Endothelial cell of umbilical vein (primary cell): ENCODE measurements around the gene IPO9. TPM values are rescaled to one million over a fixed set of nuclear protein-coding genes. Genes with fewer than 3 reads are reported as not detected.

ENCODE experiments used
- BruUV-seq: library from RNA; stranded (reverse); fragments of 400-500 nt; replicated peaks from 2 replicates; lab custom pipeline; 2021; lab: Mats Ljungman, UMichigan
- CTCF ChIA-PET: fragments of 300-600, 350-600 bp; sonication (Branson Sonifier 250); formaldehyde crosslinking; loops from one replicate; lab custom pipeline; 2021; ENCODE audit warnings: antibody characterized with exemption, inconsistent platforms; lab: Charles Lee
- POLR2A ChIA-PET: fragments of 300-600, 350-600 bp; sonication (Branson Sonifier 250); formaldehyde crosslinking; loops from one replicate; lab custom pipeline; 2021; ENCODE audit warnings: antibody characterized with exemption, inconsistent platforms; lab: Charles Lee
- DNase-seq: peaks from one replicate; pipeline ENCODE4 v3.0.0-alpha.2; 2011; ENCODE audit warnings: low read depth, low spot score
- FAIRE-seq: peaks from 2 replicates; lab custom pipeline; 2011; peaks lifted over from hg19 to GRCh38; lab: Jason Lieb, UNC
- H2AFZ ChIP-seq: 2 replicates; pipeline ENCODE4 v1.6.0; 2012; ENCODE audit warnings: low read depth, low read length, control low read depth, inconsistent platforms
- H3K27ac ChIP-seq: 2 replicates; pipeline ENCODE4 v1.5.1; 2011; ENCODE audit warnings: low read depth, mild to moderate bottlenecking, control low read depth, low read length, moderate library complexity; ENCODE audit not compliant: insufficient read depth
- H3K27me3 ChIP-seq, 2 experiments: 2 replicates each; pipeline versions ENCODE4 v1.6.0 to v1.6.1; 2011; ENCODE audit warnings: low read length in 2 of 2, mixed read lengths in 1 of 2; ENCODE audit not compliant: control insufficient read depth in 2 of 2, insufficient read depth in 2 of 2
- H3K36me3 ChIP-seq, 2 experiments: 2 replicates in 1 of 2; 3 replicates in 1 of 2; pipeline ENCODE4 v1.5.1; 2011; ENCODE audit warnings: low read length in 2 of 2, mild to moderate bottlenecking in 1 of 2, moderate library complexity in 1 of 2; ENCODE audit not compliant: control insufficient read depth in 2 of 2, insufficient read depth in 2 of 2; ENCODE audit errors: extremely low read depth in 1 of 2
- H3K4me1 ChIP-seq: 3 replicates; pipeline ENCODE4 v1.5.1; 2011; ENCODE audit warnings: mild to moderate bottlenecking, low read length; ENCODE audit not compliant: control insufficient read depth, insufficient read depth; ENCODE audit errors: extremely low read depth
- H3K4me2 ChIP-seq: 2 replicates; pipeline ENCODE4 v1.6.1; 2011; ENCODE audit warnings: low read length, control low read depth, mixed read lengths; ENCODE audit not compliant: insufficient read depth
- H3K4me3 ChIP-seq, 3 experiments: fragments of 200-600 bp in 1 of 3; sonication (generic), shearing (Covaris generic) in 1 of 3; replicated peaks in 1 of 3; 2 replicates each; pipeline ENCODE4 v1.5.1; 2011 to 2016; ENCODE audit warnings: control low read depth in 3 of 3, low read length in 3 of 3, mild to moderate bottlenecking in 2 of 3, inconsistent platforms in 1 of 3, low read depth in 1 of 3, moderate library complexity in 1 of 3; ENCODE audit not compliant: insufficient read depth in 1 of 3
- H3K79me2 ChIP-seq: 2 replicates; pipeline ENCODE4 v1.6.0; 2012; ENCODE audit warnings: low read length, inconsistent platforms; ENCODE audit not compliant: control insufficient read depth, insufficient read depth
- H3K9ac ChIP-seq: replicated peaks from 2 replicates; pipeline ENCODE3; 2011; ENCODE audit warnings: low read length, control low read depth; ENCODE audit not compliant: insufficient read depth; ENCODE audit errors: extremely low read depth
- H3K9me1 ChIP-seq: replicated peaks from 3 replicates; pipeline ENCODE4 v1.6.0; 2011; ENCODE audit warnings: mild to moderate bottlenecking, low read length; ENCODE audit not compliant: control insufficient read depth, insufficient read depth; ENCODE audit errors: extremely low read depth
- H3K9me3 ChIP-seq: replicated peaks from 2 replicates; pipeline ENCODE4 v1.5.1; 2012; ENCODE audit warnings: low read length, inconsistent platforms; ENCODE audit not compliant: control insufficient read depth, insufficient read depth
- H4K20me1 ChIP-seq: replicated peaks from 2 replicates; pipeline ENCODE3; 2011; ENCODE audit warnings: mild to moderate bottlenecking, low read length; ENCODE audit not compliant: control insufficient read depth, insufficient read depth; ENCODE audit errors: extremely low read depth
- CTCF ChIP-seq, 2 donors: IDR thresholded peaks; 1 replicate in 1 of 2; 2 replicates in 1 of 2; pipeline ENCODE4 v1.5.1; 2011; ENCODE audit warnings: low read length in 2 of 2, mild to moderate bottlenecking in 2 of 2, moderate library complexity in 2 of 2, control low read depth in 1 of 2, inconsistent platforms in 1 of 2, low read depth in 1 of 2; ENCODE audit not compliant: insufficient read depth in 1 of 2; ENCODE audit errors: extremely low read depth in 1 of 2
- FOS ChIP-seq: IDR thresholded peaks from 2 replicates; pipeline ENCODE4 v1.6.1; 2011; ENCODE audit warnings: mild to moderate bottlenecking, low read length, moderate library complexity, borderline replicate concordance; ENCODE audit not compliant: insufficient read depth
- JUN ChIP-seq: IDR thresholded peaks from 2 replicates; pipeline ENCODE4 v1.6.1; 2011; ENCODE audit warnings: borderline replicate concordance, low read depth; ENCODE audit not compliant: insufficient read length, insufficient read depth
- POLR2AphosphoS5 ChIP-seq: IDR thresholded peaks from 2 replicates; pipeline ENCODE4 v1.6.1; 2012; ENCODE audit warnings: low read depth, mild to moderate bottlenecking, control low read depth, low read length, moderate library complexity; ENCODE audit not compliant: insufficient read depth
- dilution Hi-C: fragments of 300-500 bp; cut with MboI; formaldehyde crosslinking; loops from one replicate; pipeline ENCODE4 v1.15.0; 2019; ENCODE audit warnings: low sequenced_read_pairs; ENCODE audit not compliant: extremely low pct_ligation_motif_present
- intact Hi-C: fragments of 100-400 bp; cut with micrococcal nuclease; formaldehyde crosslinking; loops from one replicate; pipeline ENCODE4 v1.10.0; 2022
- polyA plus RNA-seq, 4 experiments: library from polyadenylated mRNA; depleted of rRNA in 3 of 4; stranded (reverse) in 3 of 4; unstranded in 1 of 4; fragments of >200 nt; gene quantifications; 2 replicates each; pipeline versions ENCODE4 v1.2.1 to v1.2.3, GENCODE V29; 2011 to 2012; ENCODE audit warnings: missing spikeins in 1 of 4
- total RNA-seq: library from RNA; stranded (reverse); gene quantifications from 2 replicates; pipeline ENCODE4 v1.2.3, GENCODE V29; 2021

Gene IPO9
- total and polyA plus RNA-seq, 2 donors (not counting 3 experiments of a cell fraction or from before 2014, with no cell fraction given): 53.4 to 104 TPM

DNA sequence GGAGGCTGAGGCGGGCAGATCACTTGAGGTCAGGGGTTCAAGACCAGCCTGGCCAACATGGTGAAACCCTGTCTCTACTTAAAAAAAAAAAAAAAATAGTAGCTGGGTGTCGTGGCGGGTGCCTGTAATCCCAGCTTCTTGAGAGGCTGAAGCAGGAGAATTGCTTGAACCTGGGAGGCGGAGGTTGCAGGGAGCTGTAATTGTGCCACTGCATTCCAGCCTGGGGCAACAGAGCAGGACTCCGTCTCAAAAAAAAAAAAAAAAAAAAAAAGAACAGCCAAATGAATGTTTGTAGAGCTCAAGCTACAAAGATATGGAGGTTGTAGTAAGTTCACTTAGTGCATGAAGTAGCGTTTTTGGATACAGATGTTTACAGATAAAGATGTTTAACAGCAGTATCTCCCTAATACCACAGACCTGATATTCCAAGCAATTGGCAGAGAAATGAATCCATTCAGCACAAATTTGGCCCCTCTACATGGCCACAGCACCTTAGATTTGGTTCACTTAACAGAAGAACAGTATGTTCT lies 49.5 kb upstream of the IPO9 start:
- no peak overlapping the region for H3K27ac ChIP-seq
- no peak overlapping the region for H3K4me3 ChIP-seq
- FAIRE-seq: no peak
- no peak for DNase-seq
- intact Hi-C loops (no loop called here), dilution Hi-C loops (no loop called here)
- ChIA-PET POLR2A (interaction anchor here (0.6 kb wide), 1 partner anchor 239 kb away, joined by 3 read pairs; no protein-coding TSS in a partner anchor), CTCF (interaction anchor here (1.6 to 20.2 kb wide), 5 partner anchors 8 to 67 kb away, joined by 4 to 970 read pairs (median 5); no protein-coding TSS in a partner anchor)
- no peak for TF ChIP-seq JUN
- TF ChIP-seq POLR2AphosphoS5: no peak
- H3K4me2 ChIP-seq: no peak overlapping the region
- BruUV-seq: no TSS peak
- no peaks in the 10 kb centered on the region for H3K27me3 ChIP-seq
- H4K20me1 ChIP-seq: no peaks in the 10 kb centered on the region
- no peak overlapping the region for H2AFZ ChIP-seq
- H3K9me1 ChIP-seq: no peaks in the 10 kb centered on the region
- no peak overlapping the region for H3K9ac ChIP-seq
- H3K79me2 ChIP-seq: peaks cover 41% of the 10 kb centered on the region
- peaks cover 45% of the 10 kb centered on the region for H3K4me1 ChIP-seq
- H3K36me3 ChIP-seq: peaks cover 16 to 20% of the 10 kb centered on the region in 2 experiments
- no peaks in the 10 kb centered on the region for H3K9me3 ChIP-seq

GRCh38 chr1:201780952-201781351 lies 48.0 kb upstream of the IPO9 start:
- Histone ChIP-seq H3K9me1 (no peaks in the 10 kb centered on the region), H3K9me3 (no peaks in the 10 kb centered on the region), H3K79me2 (peaks cover 29% of the 10 kb centered on the region), H3K9ac (no peak overlapping the region), H3K4me2 (peak overlapping the region; percentile 1), H3K36me3 (peaks cover 17 to 21% of the 10 kb centered on the region in 2 experiments), H4K20me1 (no peaks in the 10 kb centered on the region), H3K27me3 (no peaks in the 10 kb centered on the region), H2AFZ (no peak overlapping the region), H3K27ac (peak overlapping the region; percentile 53), H3K4me1 (peaks cover 36% of the 10 kb centered on the region), H3K4me3 (no peak overlapping the region)
- BruUV-seq: no TSS peak
- dilution Hi-C loops (no loop called here), intact Hi-C loops (no loop called here)
- ChIA-PET POLR2A (no interaction called here), CTCF (interaction anchor here (0.9 to 20.2 kb wide), 8 partner anchors 8 to 221 kb away, joined by 3 to 970 read pairs (median 3); no protein-coding TSS in a partner anchor)
- FAIRE-seq (no peak), DNase-seq (no peak)
- TF ChIP-seq CTCF (IDR thresholded peaks at IDR 0.05; ENCODE audit: extremely low read depth in 1 of 2, insufficient read depth in 1 of 2, low read depth in 1 of 2, low read length in 2 of 2): no peak
- TF ChIP-seq FOS: peak; percentile 22
